HUES64 (cell line): ENCODE data around the gene GPR50. TPM values are rescaled to one million over a fixed set of nuclear protein-coding genes. Genes with fewer than 3 reads are reported as not detected.

Experiments
- H3K27ac ChIP-seq: 2 replicates; pipeline ENCODE4 v1.7.0; 2013; ENCODE audit warnings: low read depth, low read length, inconsistent platforms
- H3K27me3 ChIP-seq: 2 replicates; pipeline ENCODE4 v1.6.1; 2013; ENCODE audit warnings: mild to moderate bottlenecking, low read length; ENCODE audit not compliant: insufficient read depth
- H3K36me3 ChIP-seq: 2 replicates; pipeline ENCODE4 v1.6.1; 2013; ENCODE audit warnings: mild to moderate bottlenecking, low read length; ENCODE audit not compliant: insufficient read depth
- H3K4me1 ChIP-seq: 2 replicates; pipeline ENCODE4 v1.6.1; 2013; ENCODE audit warnings: mild to moderate bottlenecking, low read length, moderate library complexity; ENCODE audit not compliant: insufficient read depth
- H3K4me3 ChIP-seq: 2 replicates; pipeline ENCODE4 v1.5.1; 2013; ENCODE audit warnings: mild to moderate bottlenecking, low read length, moderate library complexity
- H3K9ac ChIP-seq: 2 replicates; pipeline ENCODE4 v1.6.1; 2013; ENCODE audit warnings: mild to moderate bottlenecking, low read depth, low read length
- H3K9me3 ChIP-seq: 2 replicates; pipeline ENCODE4 v1.6.1; 2013; ENCODE audit warnings: low read depth, low read length; ENCODE audit not compliant: insufficient read depth
- WGBS: fragments of 150-250, 120-280 bp; methylation state at CpG from one replicate; pipeline ENCODE4 v1.1.7; 2013; ENCODE audit warnings: missing lambda C conversion rate; 5-methylcytosine and 5-hydroxymethylcytosine counted together
- polyA plus RNA-seq, 2 experiments: library from polyadenylated mRNA; stranded (reverse); fragments of 50-300 nt; gene quantifications; one replicate each; pipeline ENCODE4 v1.2.3, GENCODE V29; 2013

Gene GPR50
- polyA plus RNA-seq (2013, experiment 1 of 2), result 2.7 TPM
- 2.3 TPM for polyA plus RNA-seq (2013, experiment 2 of 2)

GRCh38 chrX:151176231-151176750 lies at the start of gene GPR50:
GPR50 (plus strand) TSS chrX:151176584; CDS start chrX:151176722, 138 bp downstream.
- Histone ChIP-seq H3K36me3 (no peaks in the 10 kb centered on the region), H3K4me3 (peak within 1 kb of the TSS; percentile 61)

GRCh38 chrX:151132531-151132930 lies 43.9 kb upstream of the GPR50 start:
- Histone ChIP-seq H3K36me3 (no peaks in the 10 kb centered on the region), H3K9me3 (peaks cover 12% of the 10 kb centered on the region; the same call in 1 of the 2 replicates), H3K27me3 (no peaks in the 10 kb centered on the region), H3K27ac (no peak overlapping the region), H3K4me3 (no peak overlapping the region), H3K4me1 (no peaks in the 10 kb centered on the region), H3K9ac (no peak overlapping the region)
- WGBS, result 100% methylated on average over 1 of the region's 2 CpGs

More at GRCh38 chrX:151176231-151176750, at the start of gene GPR50:
- Histone ChIP-seq H3K27ac (no peak within 1 kb of the TSS), H3K27me3 (peaks cover 80% of the 10 kb centered on the region), H3K9me3 (peaks cover 6% of the 10 kb centered on the region; the same call in 1 of the 2 replicates), H3K4me1 (no peaks in the 10 kb centered on the region), H3K9ac (peak within 1 kb of the TSS; percentile 20; the same call in 1 of the 2 replicates)
- 14% methylated on average over 11 of the region's 11 CpGs for WGBS

- peaks cover 2% of the 10 kb centered on the region; the same call in 1 of the 2 replicates for H3K4me1 ChIP-seq
- 39% methylated on average over 8 of the region's 8 CpGs for WGBS
- H3K27ac ChIP-seq, result no peak overlapping the region
- no peak overlapping the region for H3K9ac ChIP-seq
- peaks cover 38% of the 10 kb centered on the region for H3K27me3 ChIP-seq
- no peak overlapping the region for H3K4me3 ChIP-seq
- no peaks in the 10 kb centered on the region for H3K36me3 ChIP-seq
- H3K9me3 ChIP-seq, result no peaks in the 10 kb centered on the region
Measured at GRCh38 chrX:151151665-151152267, 24.6 kb upstream of the GPR50 start.

DNA sequence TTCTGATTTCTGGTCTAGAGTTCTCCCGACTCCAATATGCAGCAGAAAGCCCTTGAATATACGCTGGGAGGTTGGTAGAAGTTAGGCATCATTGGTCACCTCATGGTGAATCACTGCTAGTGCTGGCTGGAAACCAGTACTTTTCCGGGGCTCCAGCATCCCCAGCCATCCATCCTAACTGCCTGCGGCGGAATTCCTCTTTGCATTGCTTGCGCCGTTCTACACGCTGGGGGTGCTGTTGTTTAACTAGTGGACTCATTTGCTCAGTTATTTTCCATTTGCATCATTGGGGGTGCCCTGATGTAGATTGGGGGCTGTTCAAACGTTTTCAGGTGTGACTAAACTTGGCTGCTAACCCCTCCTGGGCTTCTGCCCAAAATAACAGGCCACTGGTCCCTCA lies 23.3 kb upstream of the GPR50 start:
- no peak overlapping the region; the same call in 1 of the 2 replicates for H3K4me3 ChIP-seq
- WGBS, result 20% methylated on average over 8 of the region's 9 CpGs
- H3K9ac ChIP-seq, result no peak overlapping the region
- H3K9me3 ChIP-seq, result no peaks in the 10 kb centered on the region
- H3K27ac ChIP-seq, result no peak overlapping the region
- peaks cover 2% of the 10 kb centered on the region; the same call in 1 of the 2 replicates for H3K4me1 ChIP-seq
- no peaks in the 10 kb centered on the region for H3K36me3 ChIP-seq
- H3K27me3 ChIP-seq, result peaks cover 40% of the 10 kb centered on the region

- H3K4me3 ChIP-seq, result no peak overlapping the region; the same call in 1 of the 2 replicates
- no peak overlapping the region for H3K27ac ChIP-seq
- peaks cover 40% of the 10 kb centered on the region for H3K27me3 ChIP-seq
- H3K9me3 ChIP-seq, result no peaks in the 10 kb centered on the region
- H3K36me3 ChIP-seq, result no peaks in the 10 kb centered on the region
- peaks cover 2% of the 10 kb centered on the region; the same call in 1 of the 2 replicates for H3K4me1 ChIP-seq
- H3K9ac ChIP-seq, result no peak overlapping the region
- WGBS, result 26% methylated on average over 6 of the region's 6 CpGs
Measured at GRCh38 chrX:151153667-151154066, 22.7 kb upstream of the GPR50 start.

GRCh38 chrX:151155234-151155633 lies 21.1 kb upstream of the GPR50 start:
- no peaks in the 10 kb centered on the region for H3K36me3 ChIP-seq
- peaks cover 2% of the 10 kb centered on the region; the same call in 1 of the 2 replicates for H3K4me1 ChIP-seq
- no peak overlapping the region for H3K4me3 ChIP-seq
- WGBS, result 83% methylated on average over 4 of the region's 4 CpGs
- H3K9ac ChIP-seq, result no peak overlapping the region
- H3K9me3 ChIP-seq, result no peaks in the 10 kb centered on the region
- H3K27ac ChIP-seq, result no peak overlapping the region
- peaks cover 40% of the 10 kb centered on the region for H3K27me3 ChIP-seq

- H3K27ac ChIP-seq, result no peak overlapping the region
- WGBS, result 83% methylated on average over 4 of the region's 4 CpGs
- no peaks in the 10 kb centered on the region for H3K9me3 ChIP-seq
- H3K36me3 ChIP-seq, result no peaks in the 10 kb centered on the region
- H3K27me3 ChIP-seq, result peaks cover 5% of the 10 kb centered on the region; the same call in 1 of the 2 replicates
- H3K4me3 ChIP-seq, result no peak overlapping the region
- no peak overlapping the region for H3K9ac ChIP-seq
- H3K4me1 ChIP-seq, result no peaks in the 10 kb centered on the region
Measured at GRCh38 chrX:151161690-151162089, 14.7 kb upstream of the GPR50 start.

DNA sequence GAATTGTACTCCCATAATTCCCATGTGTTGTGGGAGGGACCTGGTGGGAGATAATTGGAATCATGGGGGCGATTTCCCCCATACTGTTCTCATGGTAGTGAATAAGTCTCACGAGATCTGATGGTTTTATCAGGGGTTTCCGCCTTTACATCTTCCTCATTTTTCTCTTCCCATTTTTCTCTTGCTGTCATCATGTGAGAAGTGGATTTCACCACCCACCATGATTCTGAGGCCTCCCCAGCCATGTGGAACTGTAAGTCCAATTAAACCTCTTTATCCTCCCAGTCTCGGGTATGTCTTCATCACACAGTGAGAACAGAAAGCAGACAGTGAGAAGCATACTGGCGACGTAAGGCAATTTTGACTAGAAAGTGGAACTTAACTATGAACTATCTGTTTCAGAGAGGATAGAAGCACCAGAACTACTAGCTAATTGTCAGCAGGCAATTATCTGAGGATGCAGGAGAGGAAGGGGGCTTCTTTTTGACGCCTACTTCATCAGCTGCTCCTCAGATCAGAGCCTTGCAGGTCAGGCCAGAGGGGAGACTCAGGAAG lies 8.5 kb upstream of the GPR50 start:
- Histone ChIP-seq H3K27ac (no peak overlapping the region), H3K4me1 (0 out of 2 replicates have a peak, but pooled peaks cover 3% of the 10 kb centered on the region), H3K4me3 (no peak overlapping the region), H3K9ac (no peak overlapping the region), H3K27me3 (peaks cover 11% of the 10 kb centered on the region), H3K36me3 (no peaks in the 10 kb centered on the region), H3K9me3 (no peaks in the 10 kb centered on the region)
- 92% methylated on average over 6 of the region's 7 CpGs for WGBS

DNA sequence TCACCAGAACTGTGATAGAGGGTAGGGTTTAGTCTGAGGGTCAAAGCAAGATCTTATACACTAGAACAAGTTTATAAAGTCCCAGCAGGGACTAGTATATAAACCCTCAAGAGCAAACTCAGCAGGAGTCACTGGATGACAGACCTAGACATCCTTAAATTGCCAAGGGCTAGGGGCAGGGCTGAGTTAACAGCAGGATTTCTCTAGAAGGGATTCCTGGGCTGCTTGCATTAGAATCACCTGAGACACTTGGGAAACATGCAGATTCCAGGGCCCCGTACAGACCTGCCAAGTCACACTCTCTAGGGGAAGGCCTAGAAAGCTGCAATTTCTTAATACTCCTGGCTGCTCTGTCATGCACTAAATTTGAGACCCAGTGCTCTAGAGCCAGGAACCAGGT lies 6.6 kb upstream of the GPR50 start:
- Histone ChIP-seq H3K27me3 (peaks cover 28% of the 10 kb centered on the region), H3K27ac (no peak overlapping the region), H3K9ac (no peak overlapping the region), H3K9me3 (no peaks in the 10 kb centered on the region), H3K36me3 (no peaks in the 10 kb centered on the region), H3K4me3 (no peak overlapping the region), H3K4me1 (0 out of 2 replicates have a peak, but pooled peaks cover 3% of the 10 kb centered on the region)
- 45% methylated on average over 1 of the region's 1 CpG for WGBS

DNA sequence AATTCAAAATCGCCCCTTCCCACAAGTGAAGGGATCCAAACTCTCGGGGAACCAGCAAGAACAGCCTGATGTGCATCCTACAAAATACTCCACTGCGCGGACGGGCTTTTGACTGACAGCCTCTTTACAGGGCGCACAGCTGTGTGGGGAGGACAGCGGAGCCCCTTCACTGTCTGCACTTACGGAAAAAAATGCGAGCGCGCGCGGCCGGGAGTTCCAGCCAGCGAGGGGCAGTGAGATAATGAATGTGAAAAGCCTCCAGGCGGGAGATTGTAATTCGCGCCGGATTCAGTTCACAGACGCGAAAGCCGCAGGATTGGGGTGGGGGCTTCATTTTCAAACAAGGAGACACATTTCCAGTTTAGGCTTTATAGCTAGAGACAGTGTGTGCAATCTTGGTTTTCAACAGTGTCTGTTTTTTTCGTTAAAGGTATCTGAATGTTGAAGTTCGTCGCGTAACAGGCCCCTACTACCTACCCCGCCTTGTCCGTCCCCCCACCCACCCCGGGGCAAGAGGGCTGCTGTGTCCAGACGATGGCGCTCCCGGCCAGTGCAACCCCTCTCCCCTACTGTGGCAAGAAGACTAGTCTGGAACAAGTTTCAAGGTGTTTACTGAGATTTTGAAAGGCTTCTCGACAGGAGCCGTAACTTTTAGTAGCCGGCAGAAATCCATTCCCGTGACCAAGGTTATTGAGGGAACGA lies 1.7 kb upstream of the GPR50 start:
- H3K36me3 ChIP-seq, result no peaks in the 10 kb centered on the region
- WGBS, result 2% methylated on average over 31 of the region's 37 CpGs
- no peak overlapping the region for H3K27ac ChIP-seq
- H3K9ac ChIP-seq, result no peak overlapping the region
- H3K9me3 ChIP-seq, result peaks cover 6% of the 10 kb centered on the region; the same call in 1 of the 2 replicates
- 0 out of 2 replicates have a peak, but pooled peaks cover 3% of the 10 kb centered on the region for H3K4me1 ChIP-seq
- peak overlapping the region; percentile 59 for H3K4me3 ChIP-seq
- peaks cover 76% of the 10 kb centered on the region for H3K27me3 ChIP-seq
